GM18870 (cell line): ENCODE measurements around the gene PLCE1.

Source experiments
- ATAC-seq: cut with Tn5 transposase; IDR thresholded peaks from one replicate; pipeline ENCODE4 v1.9.1; 2021; ENCODE audit warnings: moderate library complexity; ENCODE audit not compliant: unreplicated experiment

PLCE1 gene

GRCh38 chr10:94016727-94017714 lies 23.3 kb downstream of the PLCE1 start:
- ATAC-seq = no peak

GRCh38 chr10:94018107-94018506 lies 24.4 kb downstream of the PLCE1 start:
- no peak for ATAC-seq

- no peak for ATAC-seq
Measured at GRCh38 chr10:94023906-94024305, 30.2 kb downstream of the PLCE1 start.

- ATAC-seq = no peak
Measured at GRCh38 chr10:94024407-94024806, 30.7 kb downstream of the PLCE1 start.

GRCh38 chr10:94025806-94026205 lies 32.1 kb downstream of the PLCE1 start:
- no peak for ATAC-seq

GRCh38 chr10:94027197-94027596 lies 33.5 kb downstream of the PLCE1 start:
- ATAC-seq = no peak

- ATAC-seq = no peak
Measured at GRCh38 chr10:94029955-94030354, 36.2 kb downstream of the PLCE1 start.

- ATAC-seq = no peak
Measured at GRCh38 chr10:94035982-94036765, 42.4 kb downstream of the PLCE1 start.

- no peak for ATAC-seq
Measured at GRCh38 chr10:94036766-94037033, 43.0 kb downstream of the PLCE1 start.

GRCh38 chr10:94037286-94037685 lies 43.6 kb downstream of the PLCE1 start:
- no peak for ATAC-seq

- no peak for ATAC-seq
Measured at GRCh38 chr10:94038024-94038423, 44.3 kb downstream of the PLCE1 start.

GRCh38 chr10:94041206-94041605 lies 47.5 kb downstream of the PLCE1 start:
- no peak for ATAC-seq

- no peak for ATAC-seq
Measured at GRCh38 chr10:94042001-94042833, 48.5 kb downstream of the PLCE1 start.

GRCh38 chr10:94042834-94043175 lies 49.1 kb downstream of the PLCE1 start:
- no peak for ATAC-seq
